GM18951 (cell line): ENCODE measurements around the gene KRTAP10-11.

Experiments
- POLR2A ChIP-seq: IDR thresholded peaks from 4 replicates; pipeline ENCODE4 v1.6.1; 2011; ENCODE audit warnings: mild to moderate bottlenecking; ENCODE audit not compliant: insufficient read length, insufficient read depth; ENCODE audit errors: extremely low read depth
- in situ Hi-C: fragments of 300-500 bp; cut with MboI; formaldehyde crosslinking; loops from one replicate; pipeline ENCODE4 v1.12.0; 2022; ENCODE audit warnings: low sequenced_read_pairs, mixed read lengths, inconsistent platforms; ENCODE audit not compliant: unreplicated experiment

Gene KRTAP10-11

GRCh38 chr21:44611551-44611950 is 34.7 kb upstream of the KRTAP10-11 start:
- no peak for TF ChIP-seq POLR2A
- in situ Hi-C loops, result no loop called here

- in situ Hi-C loops, result no loop called here
- no peak for TF ChIP-seq POLR2A
Measured at GRCh38 chr21:44612029-44612486, 34.2 kb upstream of the KRTAP10-11 start, which contains the start of gene KRTAP10-8. TSS of gene KRTAP10-8 (plus strand) at chr21:44612079. CDS start at chr21:44612101, 22 bp downstream.

GRCh38 chr21:44612669-44613229 is 33.5 kb upstream of the KRTAP10-11 start:
- no peak for TF ChIP-seq POLR2A
- in situ Hi-C loops, result no loop called here

- no peak for TF ChIP-seq POLR2A
- in situ Hi-C loops, result no loop called here
Measured at GRCh38 chr21:44613386-44614155, 32.6 kb upstream of the KRTAP10-11 start.

- TF ChIP-seq POLR2A, result no peak
- in situ Hi-C loops, result no loop called here
Measured at GRCh38 chr21:44614161-44614631, 32.0 kb upstream of the KRTAP10-11 start.

GRCh38 chr21:44614961-44615391 is 31.2 kb upstream of the KRTAP10-11 start:
- no peak for TF ChIP-seq POLR2A
- in situ Hi-C loops, result no loop called here

- in situ Hi-C loops, result no loop called here
- no peak for TF ChIP-seq POLR2A
Measured at GRCh38 chr21:44615466-44615865, 30.7 kb upstream of the KRTAP10-11 start.

GRCh38 chr21:44615911-44616590 is 30.2 kb upstream of the KRTAP10-11 start:
- TF ChIP-seq POLR2A, result no peak
- in situ Hi-C loops, result no loop called here

- no peak for TF ChIP-seq POLR2A
- in situ Hi-C loops, result no loop called here
Measured at GRCh38 chr21:44616591-44616926, 29.7 kb upstream of the KRTAP10-11 start.

GRCh38 chr21:44617071-44617501 is 29.1 kb upstream of the KRTAP10-11 start:
- TF ChIP-seq POLR2A, result no peak
- in situ Hi-C loops, result no loop called here

GRCh38 chr21:44618504-44618903 is 27.7 kb upstream of the KRTAP10-11 start:
- in situ Hi-C loops, result no loop called here
- TF ChIP-seq POLR2A, result no peak

GRCh38 chr21:44618909-44619308 is 27.3 kb upstream of the KRTAP10-11 start:
- in situ Hi-C loops, result no loop called here

GRCh38 chr21:44619886-44620285 is 26.3 kb upstream of the KRTAP10-11 start:
- in situ Hi-C loops, result no loop called here
- no peak for TF ChIP-seq POLR2A

More at GRCh38 chr21:44618909-44619308, 27.3 kb upstream of the KRTAP10-11 start:
- no peak for TF ChIP-seq POLR2A

- TF ChIP-seq POLR2A, result no peak
- in situ Hi-C loops, result no loop called here
Measured at GRCh38 chr21:44623575-44623974, 22.6 kb upstream of the KRTAP10-11 start.

GRCh38 chr21:44625756-44626155 is 20.5 kb upstream of the KRTAP10-11 start:
- in situ Hi-C loops, result no loop called here
- TF ChIP-seq POLR2A, result no peak
